Suppressor macrophage treated with lipopolysaccharide for 1 hour (primary cell): ENCODE measurements around the gene SORCS3.

Experiments
- DNase-seq, 3 donors: peaks; one replicate each; pipeline ENCODE4 v3.0.0-alpha.2; 2020 to 2022

Gene SORCS3

DNA sequence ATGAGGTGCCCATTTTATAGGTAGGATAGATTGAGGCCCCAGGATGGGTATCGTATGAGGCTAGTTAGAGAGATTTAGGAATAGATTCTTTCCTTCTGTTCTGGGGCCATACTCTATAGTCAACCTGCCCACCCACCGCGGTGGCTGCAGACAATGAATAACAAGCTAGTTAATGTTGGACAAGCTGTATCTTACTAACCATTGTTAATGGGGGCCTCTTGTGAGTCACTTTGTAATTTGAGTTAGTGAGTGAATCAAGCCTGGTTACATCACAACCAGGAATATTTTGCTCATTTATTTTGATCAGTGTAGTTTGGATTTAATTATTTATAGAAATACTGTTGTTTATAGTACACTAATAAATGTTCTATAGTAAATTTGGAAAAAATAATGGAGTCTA lies 7.3 kb downstream of the SORCS3 start:
- DNase-seq: no peak

GRCh38 chr10:104650072-104650471 lies 9.0 kb downstream of the SORCS3 start:
- no peak for DNase-seq

DNA sequence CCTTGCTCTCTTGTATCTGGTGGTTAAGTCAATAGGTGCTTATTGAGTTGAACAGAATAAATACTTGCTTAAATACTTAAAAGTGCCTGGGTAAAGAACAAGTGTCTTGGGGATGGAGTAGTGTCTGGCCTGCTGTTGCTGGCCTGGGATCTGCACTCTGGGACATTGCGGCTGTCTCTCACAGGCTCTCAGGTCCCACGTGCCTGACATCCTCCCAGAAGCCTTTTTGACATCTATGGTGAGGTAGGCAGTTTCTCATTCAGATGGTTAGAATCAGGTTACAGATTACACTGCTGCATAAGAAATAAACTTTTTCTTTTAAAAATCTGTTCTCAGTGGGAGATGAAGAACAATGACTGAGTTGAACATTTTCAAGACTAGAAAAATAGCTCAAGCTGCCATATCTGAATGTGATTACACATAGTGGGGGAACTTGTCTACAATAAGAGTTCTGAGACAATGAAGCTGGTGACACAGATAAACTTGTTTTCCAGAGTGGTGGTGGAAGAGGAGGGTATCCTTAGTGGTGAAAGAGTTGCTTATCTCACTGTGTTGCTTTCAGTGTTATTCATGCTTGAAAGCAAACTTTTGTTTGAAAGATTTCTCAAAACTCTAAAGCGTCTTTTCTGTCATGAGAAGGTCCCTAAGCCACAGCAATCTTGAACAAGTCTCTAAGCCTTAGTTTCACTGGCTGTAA lies 9.7 kb downstream of the SORCS3 start:
- no peak for DNase-seq

DNA sequence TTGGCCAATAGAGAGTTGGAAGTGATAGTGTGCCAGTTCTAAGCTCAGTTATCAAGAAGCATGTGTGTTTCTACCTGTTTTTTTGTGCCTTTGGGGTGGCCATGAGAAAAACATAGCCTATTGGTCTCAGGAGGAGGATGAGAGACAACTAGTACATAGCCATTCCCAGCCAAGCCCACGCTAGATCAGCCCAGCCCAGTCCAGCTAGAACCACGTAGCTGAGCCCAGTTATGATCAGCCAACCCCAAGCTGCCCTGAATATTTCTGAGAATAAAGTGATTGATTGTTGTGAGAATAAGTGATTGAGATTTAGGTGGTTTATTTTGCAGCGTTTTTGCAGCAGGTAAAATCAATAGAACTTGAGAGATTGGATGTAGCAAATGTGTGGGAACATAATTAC lies 15.9 kb downstream of the SORCS3 start:
- no peak for DNase-seq

DNA sequence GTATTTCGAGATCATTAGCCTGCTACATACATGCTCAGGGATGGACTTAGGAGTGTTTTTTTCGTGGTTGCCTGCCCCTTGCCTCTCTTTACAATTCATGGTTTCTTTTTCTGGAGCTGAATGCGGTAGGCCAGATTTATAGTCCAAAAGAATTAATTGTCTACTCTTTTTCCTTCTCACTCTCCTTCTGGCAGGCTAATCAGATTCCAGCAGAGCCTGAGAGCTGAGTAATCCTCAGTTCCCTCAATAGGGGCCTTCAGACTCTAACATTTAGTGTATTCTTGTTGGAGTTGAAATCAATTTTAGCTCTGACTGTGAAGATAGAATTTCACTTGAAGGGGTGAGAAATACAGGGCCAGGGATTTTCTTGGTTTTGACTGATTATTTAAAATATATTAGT lies 16.4 kb downstream of the SORCS3 start:
- no peak for DNase-seq

DNA sequence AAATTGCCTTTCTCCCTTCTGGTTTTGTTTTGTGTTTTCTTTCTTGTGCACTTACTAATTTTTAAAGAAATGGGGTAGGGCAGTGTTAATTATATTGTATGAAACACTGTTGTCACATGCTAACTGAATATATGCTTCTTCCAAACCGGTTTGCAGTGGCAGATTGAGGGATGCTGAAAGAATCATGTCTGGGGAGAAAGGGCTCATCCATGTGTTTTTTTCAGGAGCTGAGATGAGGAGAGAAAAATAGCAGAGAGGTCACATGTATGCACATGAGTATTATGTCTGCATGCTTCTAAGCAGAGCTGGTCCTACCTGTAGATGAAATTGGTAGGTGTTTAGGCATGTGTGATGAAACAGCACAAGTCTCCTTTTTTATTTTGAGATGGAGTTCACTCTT lies 17.0 kb downstream of the SORCS3 start:
- DNase-seq: no peak

DNA sequence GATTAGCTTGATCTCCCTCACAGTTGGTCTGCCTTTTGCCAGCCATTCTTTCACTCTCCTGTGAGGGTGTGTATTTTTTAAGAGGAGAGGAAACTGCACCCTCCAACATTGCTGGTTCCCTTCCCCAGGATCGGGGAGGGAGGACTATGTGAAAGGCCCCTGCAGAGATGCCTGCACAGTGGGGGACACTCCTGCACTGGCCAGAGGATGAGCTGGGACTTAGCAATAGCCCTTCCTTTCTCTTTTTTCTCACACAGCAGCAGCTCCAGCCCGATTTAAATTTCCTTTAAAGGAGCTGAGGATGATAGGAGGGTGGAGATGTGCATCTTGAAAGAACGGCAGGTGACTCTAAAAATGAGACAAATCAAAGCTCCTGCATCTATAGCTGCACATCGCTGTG lies 18.7 kb downstream of the SORCS3 start:
- DNase-seq: no peak

- DNase-seq: no peak
Observed at GRCh38 chr10:104663076-104663475, 22.0 kb downstream of the SORCS3 start.

DNA sequence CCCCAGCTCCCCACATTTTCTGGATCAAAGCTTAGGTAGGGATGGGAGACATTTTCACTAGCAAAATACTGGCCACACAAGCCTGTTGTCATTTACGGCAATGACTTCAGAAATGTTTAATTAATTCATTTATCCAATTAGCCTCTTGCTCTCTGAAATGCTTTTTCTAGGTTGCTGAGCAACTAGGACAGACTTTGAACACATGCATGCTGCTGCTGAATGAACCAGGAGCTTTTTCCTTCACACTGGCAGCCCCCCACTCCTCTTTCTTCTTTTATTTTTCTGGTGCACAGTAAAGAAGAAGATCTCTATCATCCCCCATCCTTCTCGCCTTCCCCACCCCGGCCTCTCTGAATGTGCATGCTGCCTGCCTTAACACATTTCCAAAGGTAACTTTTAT lies 22.5 kb downstream of the SORCS3 start:
- DNase-seq: no peak

DNA sequence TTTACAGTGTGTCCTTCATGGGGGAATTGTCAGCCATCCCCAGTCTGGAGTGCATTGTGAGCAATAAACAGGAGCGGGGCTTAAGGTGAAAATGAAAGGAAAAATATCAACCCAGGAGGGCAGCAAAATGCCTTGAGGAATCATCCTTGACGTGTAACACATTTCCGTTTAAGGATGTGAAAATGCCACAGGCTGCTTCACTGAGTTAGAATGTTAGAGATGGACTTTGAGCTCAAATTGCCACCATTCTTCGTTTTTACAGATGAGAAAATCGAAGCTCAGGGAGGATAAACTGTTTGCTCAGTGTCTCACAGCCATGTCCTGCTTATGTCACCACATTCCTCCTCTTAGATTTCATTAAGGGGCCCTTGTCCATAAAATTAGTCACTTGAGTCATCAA lies 23.1 kb downstream of the SORCS3 start:
- DNase-seq: no peak

DNA sequence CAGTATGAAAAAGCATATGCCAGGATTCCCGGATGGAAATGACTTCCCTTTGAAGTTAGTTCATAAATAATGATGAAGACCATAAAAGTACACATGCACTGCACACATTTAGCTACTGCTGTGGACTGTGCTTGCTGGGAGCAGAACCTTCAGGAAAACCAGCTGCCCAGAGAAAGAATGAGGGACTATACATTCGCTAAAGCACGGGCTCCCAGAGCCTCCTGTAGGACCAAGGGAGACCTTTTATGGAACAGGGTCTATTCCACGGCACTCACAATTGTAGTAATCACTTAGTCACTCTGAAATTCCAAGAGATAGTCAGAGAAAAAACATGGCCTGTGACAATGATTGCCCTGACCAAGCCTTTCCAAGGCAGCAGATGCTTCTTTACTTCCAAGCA lies 24.1 kb downstream of the SORCS3 start:
- DNase-seq: no peak

- no peak for DNase-seq
Observed at GRCh38 chr10:104666106-104666505, 25.0 kb downstream of the SORCS3 start.

DNA sequence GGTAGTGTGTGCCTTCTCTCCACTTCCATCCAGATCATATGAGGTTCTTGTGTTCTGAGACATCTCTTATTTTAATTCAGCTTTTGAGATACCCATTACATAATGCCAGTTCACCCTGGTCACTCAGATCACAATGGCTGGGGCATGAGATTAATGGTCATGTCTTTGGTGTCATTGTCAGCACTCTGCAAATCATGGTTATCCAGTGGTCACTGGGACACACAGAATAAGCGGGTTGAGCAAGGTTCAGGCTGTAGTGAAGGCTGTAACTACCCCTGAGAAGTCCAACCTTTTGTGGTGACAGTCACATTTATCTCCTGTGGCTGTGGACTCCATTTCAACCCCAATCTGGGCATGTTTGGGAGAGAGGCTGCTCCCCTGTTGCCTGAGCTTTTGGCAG lies 35.8 kb downstream of the SORCS3 start:
- DNase-seq: no peak

DNA sequence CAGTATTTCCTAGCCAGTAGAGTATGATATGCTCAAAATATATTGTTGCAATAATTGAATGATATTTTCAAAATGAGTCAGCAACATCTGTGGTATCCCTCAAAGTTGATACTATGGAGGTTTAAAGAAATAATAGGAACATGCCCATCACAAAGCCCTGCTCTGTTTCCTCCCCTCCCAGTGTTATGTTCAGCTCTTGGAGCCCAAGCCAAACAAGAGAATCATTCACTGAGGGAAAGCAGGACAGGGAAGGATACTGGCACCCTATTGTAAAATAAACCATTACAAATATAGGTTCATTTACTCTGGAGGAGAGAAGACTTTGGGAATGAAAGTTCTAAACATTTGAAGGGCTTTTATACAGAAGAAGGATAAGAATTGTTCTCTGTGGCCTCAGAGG lies 37.6 kb downstream of the SORCS3 start:
- no peak for DNase-seq

DNA sequence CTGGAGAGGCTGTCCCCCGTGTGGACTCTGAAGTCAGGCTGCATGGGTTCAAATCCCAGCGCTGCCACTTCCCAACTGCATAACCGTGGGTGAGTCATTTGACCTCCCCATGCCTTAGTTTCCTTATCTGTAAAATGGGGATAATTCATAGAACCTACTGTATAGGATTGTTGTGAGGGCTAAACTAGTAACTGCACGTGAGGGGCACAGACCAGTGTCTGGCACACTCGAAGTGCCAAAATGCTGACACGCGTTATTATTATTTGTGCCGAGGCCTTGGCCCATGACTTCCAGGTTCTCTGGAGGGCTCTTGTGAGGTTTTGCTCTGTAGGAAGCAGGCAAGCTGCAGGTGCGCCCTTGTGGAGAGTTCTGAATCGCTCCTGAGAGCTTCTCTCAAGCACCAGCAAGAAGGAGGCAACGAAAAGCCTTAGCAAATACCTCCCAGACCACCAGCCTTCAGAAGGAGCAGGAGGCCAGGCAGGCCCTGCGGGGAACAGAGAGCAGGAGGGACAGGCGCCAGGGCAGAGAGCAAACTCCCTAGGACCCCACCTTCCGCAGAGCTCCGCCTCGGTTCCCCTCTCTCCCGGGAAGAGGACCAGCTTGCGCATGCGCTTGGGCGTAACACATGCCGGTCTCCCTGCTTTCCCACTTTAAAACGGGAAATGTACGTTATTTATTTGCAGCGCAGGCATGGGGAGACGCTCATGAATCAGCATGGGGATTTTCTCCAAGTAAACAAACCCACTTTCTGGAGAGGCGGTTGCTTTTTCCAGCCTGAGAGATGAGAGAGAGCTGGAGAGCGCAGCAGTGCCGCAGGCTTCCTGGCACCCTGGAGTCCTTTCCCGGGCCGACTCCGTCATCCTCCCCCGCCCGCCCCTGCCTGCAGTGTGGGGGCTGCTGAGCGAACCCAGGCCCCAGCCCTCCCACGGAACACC lies 39.6 kb downstream of the SORCS3 start:
- DNase-seq: no peak

GRCh38 chr10:104681485-104681884 lies 40.4 kb downstream of the SORCS3 start:
- DNase-seq: no peak

DNA sequence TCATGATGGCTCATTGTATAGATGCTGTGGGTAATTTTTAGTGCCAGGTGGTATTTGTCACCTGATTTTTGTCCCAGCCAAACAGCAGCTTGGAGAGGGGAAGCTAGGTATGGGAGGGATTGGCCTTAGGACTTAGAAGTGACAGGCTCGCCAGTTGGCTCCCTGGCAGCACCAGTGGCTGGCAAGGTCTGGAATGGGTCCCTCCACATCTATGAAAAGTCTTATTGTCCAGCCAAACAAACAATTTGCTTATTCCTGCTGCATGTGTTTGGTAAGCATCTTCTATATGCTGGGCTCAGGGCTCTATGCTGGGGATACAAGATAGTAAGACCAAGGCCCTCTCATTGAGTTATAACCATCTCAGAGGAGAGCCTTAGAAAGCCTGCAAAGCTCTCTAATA lies 42.5 kb downstream of the SORCS3 start:
- DNase-seq: no peak

GRCh38 chr10:104686829-104687228 lies 45.7 kb downstream of the SORCS3 start:
- DNase-seq: no peak

GRCh38 chr10:104688251-104689042 lies 47.4 kb downstream of the SORCS3 start:
- no peak for DNase-seq

- no peak for DNase-seq
Observed at GRCh38 chr10:104689105-104689504, 48.0 kb downstream of the SORCS3 start.

- no peak for DNase-seq
Observed at GRCh38 chr10:104689547-104689946, 48.5 kb downstream of the SORCS3 start.

- DNase-seq: no peak
Observed at GRCh38 chr10:104690101-104690500, 49.0 kb downstream of the SORCS3 start.

- no peak for DNase-seq
Observed at GRCh38 chr10:104690959-104691358, 49.9 kb downstream of the SORCS3 start.

DNA sequence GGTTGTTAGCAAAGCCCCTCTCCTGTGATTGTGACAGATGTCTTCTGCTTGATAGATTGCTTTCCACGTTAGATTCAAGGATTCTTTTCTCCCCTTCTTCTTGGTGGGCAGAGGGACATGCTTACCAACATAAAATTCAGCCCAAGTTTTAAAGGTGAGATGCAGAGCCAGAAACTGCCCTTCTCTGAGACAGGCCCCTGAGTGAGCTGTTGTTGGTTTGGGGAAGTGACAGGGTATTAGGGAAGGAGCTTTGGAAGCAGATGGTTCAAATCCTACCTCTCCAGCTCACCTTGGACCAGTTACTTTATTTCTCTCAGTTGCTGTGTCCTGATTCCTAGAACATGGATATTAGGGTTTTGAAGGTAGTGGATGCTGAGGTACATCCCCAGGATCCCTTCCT lies 53.0 kb downstream of the SORCS3 start:
- DNase-seq: no peak
